ENCODE measurements around the gene PADI2. TPM values are rescaled to one million over a fixed set of nuclear protein-coding genes. Genes with fewer than 3 reads are reported as not detected.

The PADI2 gene
- total and polyA plus RNA-seq, 4 donors: 0.25 to 2.4 (median 0.96) TPM

- H3K9ac ChIP-seq (ENCODE audit: low read depth in 1 of 2, low read length in 2 of 2): no peak overlapping the region
- no peak for TF ChIP-seq JUND (IDR thresholded peaks at IDR 0.05)
- TF ChIP-seq TAF1 (conservative IDR thresholded peaks at IDR 0.05): no peak
- no peak for TF ChIP-seq GABPA (IDR thresholded peaks at IDR 0.05 in 1 of 2, conservative IDR thresholded peaks at IDR 0.05 in 1 of 2)
- no peak for TF ChIP-seq FOXA2 (IDR thresholded peaks at IDR 0.05)
- TF ChIP-seq FOXA1 (IDR thresholded peaks at IDR 0.05): no peak
- TF ChIP-seq REST (IDR thresholded peaks at IDR 0.05): no peak
- no peak for TF ChIP-seq HNF4G (IDR thresholded peaks at IDR 0.05)
- TF ChIP-seq HNF4A (conservative IDR thresholded peaks at IDR 0.05): no peak
- no peak overlapping the region for H3K4me3 ChIP-seq (ENCODE audit: low read depth in 1 of 3, low read length in 3 of 3)
Observed at GRCh38 chr1:17136145-17136544, 16.9 kb upstream of the PADI2 start.

GRCh38 chr1:17135530-17135929, 16.3 kb upstream of the PADI2 start:
- Histone ChIP-seq H3K27ac (ENCODE audit: low read depth in 1 of 2, low read length in 2 of 2) (no peak overlapping the region), H3K4me1 (ENCODE audit: control insufficient read depth in 4 of 4, insufficient read depth in 4 of 4, low read length in 3 of 4) (no peaks in the 10 kb centered on the region), H3K27me3 (ENCODE audit: control insufficient read depth in 4 of 4, insufficient read depth in 4 of 4, low read length in 3 of 4) (peaks cover 0 to 4% (median 0%) of the 10 kb centered on the region in 4 donors), H3K9me3 (ENCODE audit: control insufficient read depth in 4 of 4, low read length in 3 of 4) (no peaks in the 10 kb centered on the region), H3K9ac (ENCODE audit: low read depth in 1 of 2, low read length in 2 of 2) (no peak overlapping the region), H3K4me3 (ENCODE audit: low read depth in 1 of 3, low read length in 3 of 3) (no peak overlapping the region), H3K36me3 (ENCODE audit: control insufficient read depth in 4 of 4, insufficient read depth in 3 of 4, low read depth in 1 of 4, low read length in 3 of 4) (no peaks in the 10 kb centered on the region)
- TF ChIP-seq MAX (IDR thresholded peaks at IDR 0.05) (no peak), SP1 (IDR thresholded peaks at IDR 0.05) (no peak), RAD21 (IDR thresholded peaks at IDR 0.05) (no peak), CTCF (IDR thresholded peaks at IDR 0.05; ENCODE audit: low read depth, low read length, missing input control) (no peak), HNF4G (IDR thresholded peaks at IDR 0.05) (no peak), YY1 (IDR thresholded peaks at IDR 0.05) (no peak), GABPA (IDR thresholded peaks at IDR 0.05 in 1 of 2, conservative IDR thresholded peaks at IDR 0.05 in 1 of 2) (no peak), TAF1 (conservative IDR thresholded peaks at IDR 0.05) (no peak), JUND (IDR thresholded peaks at IDR 0.05) (no peak), HNF4A (conservative IDR thresholded peaks at IDR 0.05) (no peak), REST (IDR thresholded peaks at IDR 0.05) (no peak), NR2F2 (IDR thresholded peaks at IDR 0.05) (no peak), EGR1 (IDR thresholded peaks at IDR 0.05; ENCODE audit: low read depth in 2 of 2) (no peak), ZBTB33 (IDR thresholded peaks at IDR 0.05) (no peak), FOXA1 (IDR thresholded peaks at IDR 0.05) (no peak)
- no peak for DNase-seq (ENCODE audit: low spot score)
- 52% methylated on average over 5 of the region's 5 CpGs for WGBS

More at GRCh38 chr1:17136145-17136544, 16.9 kb upstream of the PADI2 start:
- H3K4me1 ChIP-seq (ENCODE audit: control insufficient read depth in 4 of 4, insufficient read depth in 4 of 4, low read length in 3 of 4): no peaks in the 10 kb centered on the region
- H3K27me3 ChIP-seq (ENCODE audit: control insufficient read depth in 4 of 4, insufficient read depth in 4 of 4, low read length in 3 of 4): peaks cover 0 to 4% (median 0%) of the 10 kb centered on the region in 4 donors
- no peak for DNase-seq (ENCODE audit: low spot score)
- no peaks in the 10 kb centered on the region for H3K9me3 ChIP-seq (ENCODE audit: control insufficient read depth in 4 of 4, low read length in 3 of 4)
- no peak overlapping the region for H3K27ac ChIP-seq (ENCODE audit: low read depth in 1 of 2, low read length in 2 of 2)
- WGBS: 82% methylated on average over 13 of the region's 13 CpGs
- H3K36me3 ChIP-seq (ENCODE audit: control insufficient read depth in 4 of 4, insufficient read depth in 3 of 4, low read depth in 1 of 4, low read length in 3 of 4): no peaks in the 10 kb centered on the region

Measured in liver (tissue), 9 donors.